Psoas muscle (tissue), 8 donors: ENCODE data around the gene HBEGF. TPM values are rescaled to one million over a fixed set of nuclear protein-coding genes. Genes with fewer than 3 reads are reported as not detected.

Experiments used
- ATAC-seq, 4 donors: fragments of 200-7000 bp; cut with Tn5 transposase; one replicate each; pipeline ENCODE4 v1.9.1; 2020; ENCODE audit warnings: moderate library complexity in 3 of 4, mild to moderate bottlenecking in 2 of 4
- DNase-seq, 2 donors: peaks; one replicate each; pipeline ENCODE4 v3.0.0-alpha.2; 2020
- H3K27ac ChIP-seq: fragments of 200-600 bp; one replicate; pipeline ENCODE4 v1.8.0; 2022
- H3K27me3 ChIP-seq, 3 donors: fragments of 200-600 bp in 1 of 3; one replicate each; pipeline versions ENCODE4 v1.6.1 to v1.8.0; 2013 to 2022; ENCODE audit warnings: low read length in 2 of 3, mild to moderate bottlenecking in 2 of 3, moderate library complexity in 1 of 3; ENCODE audit not compliant: insufficient read depth in 3 of 3
- H3K36me3 ChIP-seq, 2 donors: fragments of 200-600 bp in 1 of 2; one replicate each; pipeline versions ENCODE4 v1.6.1 to v1.8.0; 2013 to 2022; ENCODE audit warnings: low read depth in 1 of 2, mild to moderate bottlenecking in 1 of 2, moderate library complexity in 1 of 2; ENCODE audit not compliant: insufficient read depth in 1 of 2
- H3K4me1 ChIP-seq: fragments of 200-600 bp; one replicate; pipeline ENCODE4 v1.8.0; 2022
- H3K4me3 ChIP-seq: fragments of 200-600 bp; one replicate; pipeline ENCODE4 v1.8.0; 2022; ENCODE audit warnings: mild to moderate bottlenecking
- H3K9me3 ChIP-seq: fragments of 200-600 bp; one replicate; pipeline ENCODE4 v1.8.0; 2022
- CTCF ChIP-seq: fragments of 200-600 bp; IDR thresholded peaks from one replicate; pipeline ENCODE4 v1.8.0; 2022; ENCODE audit warnings: antibody characterized with exemption
- WGBS, 3 donors: extraction: QIAGEN DNeasy Blood & Tissue Kit; methylation state at CpG; one replicate each; pipeline versions ENCODE4 v1.1.6 to v1.1.7; 2013; 5-methylcytosine and 5-hydroxymethylcytosine counted together
- intact Hi-C, 2 donors: fragments of 100-400 bp; cut with DNase I; formaldehyde crosslinking; loops; one replicate each; pipeline versions ENCODE4 v1.11.0 to v1.14.2; 2022
- polyA plus RNA-seq, 3 donors: library from polyadenylated mRNA; stranded (reverse); fragments of 200-250 nt; gene quantifications; one replicate each; pipeline ENCODE4 v1.2.3, GENCODE V29; 2013
- total RNA-seq, 4 donors: library from RNA; stranded (reverse); fragmentation: NEBNext Ultra II Directional in 2 of 4; extraction: Animal tissue kit (Norgen Biotek cat#: 25700) in 2 of 4; gene quantifications; one replicate each; pipeline versions ENCODE4 v1.2.1 to v1.2.4, GENCODE V29; 2021 to 2023
- donor health status: healthy with polysubstance abuse.
- donor health status: DM: no; HTN: no; CAD: no; lungs with moderate emphysema.
- donor health status: Bipolar disorder and iron deficiency.
- donor health status: healthy.
- donor health status: DM: yes; HTN: yes; CAD: no.
- donor health status: DM: no; HTN: no; CAD: no.
- donor health status: DM: no; HTN: no; CAD: no.
- donor health status: DM: yes; HTN: yes; CAD: no.

The HBEGF gene
- total and polyA plus RNA-seq, 7 donors, result 14.5 to 60.8 (median 33.5) TPM

GRCh38 chr5:140388052-140388451 lies 41.6 kb upstream of the HBEGF start:
- intact Hi-C loops, result no loop called here
- TF ChIP-seq CTCF, result no peak
- WGBS, 3 donors, result 94 to 97% (median 96%) methylated on average over 2 of the region's 2 CpGs

GRCh38 chr5:140383300-140383699 lies 36.9 kb upstream of the HBEGF start:
- no peak for TF ChIP-seq CTCF
- DNase-seq, result no peak
- ATAC-seq, result no peak
- intact Hi-C loops, result no loop called here
- H3K9me3 ChIP-seq, result no peaks in the 10 kb centered on the region
- no peak overlapping the region for H3K27ac ChIP-seq
- 86 to 94% (median 87%) methylated on average over 2 of the region's 2 CpGs for WGBS, 3 donors
- H3K36me3 ChIP-seq, result no peaks in the 10 kb centered on the region
- H3K4me1 ChIP-seq, result no peaks in the 10 kb centered on the region
- no peaks in the 10 kb centered on the region for H3K27me3 ChIP-seq
- no peak overlapping the region for H3K4me3 ChIP-seq

More at GRCh38 chr5:140388052-140388451, 41.6 kb upstream of the HBEGF start:
- Histone ChIP-seq H3K9me3 (no peaks in the 10 kb centered on the region), H3K4me3 (no peak overlapping the region), H3K4me1 (no peaks in the 10 kb centered on the region), H3K27ac (no peak overlapping the region), H3K27me3 (no peaks in the 10 kb centered on the region), H3K36me3 (no peaks in the 10 kb centered on the region)
- ATAC-seq (no peak), DNase-seq (no peak)

- ATAC-seq (no peak), DNase-seq (no peak)
- no peak for TF ChIP-seq CTCF
- H3K4me1 ChIP-seq, result no peaks in the 10 kb centered on the region
- no peaks in the 10 kb centered on the region for H3K9me3 ChIP-seq
- H3K27me3 ChIP-seq, result no peaks in the 10 kb centered on the region
- no peak overlapping the region for H3K4me3 ChIP-seq
- no peaks in the 10 kb centered on the region for H3K36me3 ChIP-seq
- no peak overlapping the region for H3K27ac ChIP-seq
- intact Hi-C loops, result no loop called here
These were observed 36.5 kb upstream of the HBEGF start for GRCh38 chr5:140382866-140383265.

- DNase-seq (no peak), ATAC-seq (no peak)
- Histone ChIP-seq H3K4me1 (no peaks in the 10 kb centered on the region), H3K36me3 (no peaks in the 10 kb centered on the region), H3K9me3 (no peaks in the 10 kb centered on the region), H3K27ac (no peak overlapping the region), H3K4me3 (no peak overlapping the region), H3K27me3 (no peaks in the 10 kb centered on the region)
- intact Hi-C loops, result no loop called here
- TF ChIP-seq CTCF, result no peak
- 90 to 100% (median 97%) methylated on average over 1 of the region's 1 CpG for WGBS, 3 donors
These were observed 35.6 kb upstream of the HBEGF start for GRCh38 chr5:140381972-140382371.

GRCh38 chr5:140381351-140381750 lies 34.9 kb upstream of the HBEGF start:
- TF ChIP-seq CTCF, result no peak
- 82 to 88% (median 88%) methylated on average over 4 of the region's 4 CpGs for WGBS, 3 donors
- Histone ChIP-seq H3K4me3 (no peak overlapping the region), H3K36me3 (no peaks in the 10 kb centered on the region), H3K27me3 (no peaks in the 10 kb centered on the region), H3K9me3 (no peaks in the 10 kb centered on the region), H3K4me1 (no peaks in the 10 kb centered on the region), H3K27ac (no peak overlapping the region)
- intact Hi-C loops, result no loop called here
- DNase-seq (no peak), ATAC-seq (no peak)
